Measurements from ENCODE around the gene EGLN2.
"Not testable (repeated sequence)": the region's sequence is repeated elsewhere in the genome, so short reads cannot be mapped to it uniquely, and the experiment has no call there.

EGLN2 gene

GRCh38 chr19:40801426-40802299 lies 2.7 kb downstream of the EGLN2 start:
- in situ Hi-C loops (cut with MboI; ENCODE audit: low sequenced_read_pairs), result no loop called here

- in situ Hi-C loops (cut with MboI; ENCODE audit: low sequenced_read_pairs), result no loop called here
These were observed 3.5 kb downstream of the EGLN2 start for GRCh38 chr19:40802300-40803169.

- in situ Hi-C loops (cut with MboI; ENCODE audit: low sequenced_read_pairs), result no loop called here
These were observed 4.3 kb downstream of the EGLN2 start for GRCh38 chr19:40803170-40803856.

- in situ Hi-C loops (cut with MboI; ENCODE audit: low sequenced_read_pairs), result no loop called here
These were observed 5.1 kb downstream of the EGLN2 start for GRCh38 chr19:40803857-40804782.

- in situ Hi-C loops (cut with MboI; ENCODE audit: low sequenced_read_pairs), result no loop called here
These were observed 5.8 kb downstream of the EGLN2 start for GRCh38 chr19:40804783-40805242.

- in situ Hi-C loops (cut with MboI; ENCODE audit: low sequenced_read_pairs), result no loop called here
These were observed 6.4 kb downstream of the EGLN2 start for GRCh38 chr19:40805258-40805868.

- in situ Hi-C loops (cut with MboI; ENCODE audit: low sequenced_read_pairs), result no loop called here
These were observed 7.6 kb downstream of the EGLN2 start for GRCh38 chr19:40806423-40807146.

GRCh38 chr19:40807147-40808020 lies 8.4 kb downstream of the EGLN2 start:
- in situ Hi-C loops (cut with MboI; ENCODE audit: low sequenced_read_pairs), result no loop called here

- in situ Hi-C loops (cut with MboI; ENCODE audit: low sequenced_read_pairs), result no loop called here
These were observed 9.0 kb downstream of the EGLN2 start for GRCh38 chr19:40808021-40808325.

- in situ Hi-C loops (cut with MboI; ENCODE audit: low sequenced_read_pairs), result no loop called here
These were observed 9.5 kb downstream of the EGLN2 start for GRCh38 chr19:40808497-40808896.

GRCh38 chr19:40809358-40810086 lies 10.5 kb downstream of the EGLN2 start:
- in situ Hi-C loops (cut with MboI; ENCODE audit: low sequenced_read_pairs), result no loop called here

- in situ Hi-C loops (cut with MboI; ENCODE audit: low sequenced_read_pairs), result no loop called here
These were observed 11.2 kb downstream of the EGLN2 start for GRCh38 chr19:40810160-40810559.

- in situ Hi-C loops (cut with MboI; ENCODE audit: low sequenced_read_pairs), result not testable (repeated sequence)
These were observed 11.8 kb downstream of the EGLN2 start for GRCh38 chr19:40810649-40811408.

- in situ Hi-C loops (cut with MboI; ENCODE audit: low sequenced_read_pairs), result no loop called here
These were observed 12.7 kb downstream of the EGLN2 start for GRCh38 chr19:40811478-40812341.

- in situ Hi-C loops (cut with MboI; ENCODE audit: low sequenced_read_pairs), result not testable (repeated sequence)
These were observed 13.6 kb downstream of the EGLN2 start for GRCh38 chr19:40812571-40812970.

GRCh38 chr19:40813182-40813581 lies 14.2 kb downstream of the EGLN2 start:
- in situ Hi-C loops (cut with MboI; ENCODE audit: low sequenced_read_pairs), result no loop called here

Measured in HL-60/S4 treated with phorbol 12-myristate 13-acetate at 8.2 ng/mL for 4 days and 3 days (cell line).